ENCODE data around the gene ZNF507.

DNA sequence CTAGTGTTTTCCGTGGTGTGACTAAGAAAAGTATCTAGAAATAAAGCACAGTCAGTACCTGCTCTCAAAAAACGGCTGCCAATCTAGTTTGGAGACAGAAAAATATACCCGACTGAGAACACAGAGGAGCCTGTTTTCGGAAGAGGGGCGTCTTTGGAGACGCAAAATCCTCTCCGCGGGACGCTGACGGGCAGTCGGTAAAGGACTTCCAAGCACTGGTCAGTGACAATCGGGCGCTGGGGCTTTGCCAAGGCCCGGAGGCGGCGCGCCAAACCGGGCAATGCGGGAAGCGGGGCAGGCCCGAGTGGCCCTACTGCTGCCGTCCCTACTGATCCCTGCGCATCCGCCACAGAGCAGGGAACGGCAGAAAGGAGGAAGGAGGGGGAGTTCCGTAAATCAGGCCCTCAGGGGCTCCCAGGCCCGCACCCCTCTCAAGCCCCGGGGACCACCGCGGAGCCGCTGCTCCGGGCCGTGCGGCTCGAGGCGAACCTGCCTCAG lies 59.6 kb downstream of the ZNF507 start:
- TF ChIP-seq, protein P1, sequence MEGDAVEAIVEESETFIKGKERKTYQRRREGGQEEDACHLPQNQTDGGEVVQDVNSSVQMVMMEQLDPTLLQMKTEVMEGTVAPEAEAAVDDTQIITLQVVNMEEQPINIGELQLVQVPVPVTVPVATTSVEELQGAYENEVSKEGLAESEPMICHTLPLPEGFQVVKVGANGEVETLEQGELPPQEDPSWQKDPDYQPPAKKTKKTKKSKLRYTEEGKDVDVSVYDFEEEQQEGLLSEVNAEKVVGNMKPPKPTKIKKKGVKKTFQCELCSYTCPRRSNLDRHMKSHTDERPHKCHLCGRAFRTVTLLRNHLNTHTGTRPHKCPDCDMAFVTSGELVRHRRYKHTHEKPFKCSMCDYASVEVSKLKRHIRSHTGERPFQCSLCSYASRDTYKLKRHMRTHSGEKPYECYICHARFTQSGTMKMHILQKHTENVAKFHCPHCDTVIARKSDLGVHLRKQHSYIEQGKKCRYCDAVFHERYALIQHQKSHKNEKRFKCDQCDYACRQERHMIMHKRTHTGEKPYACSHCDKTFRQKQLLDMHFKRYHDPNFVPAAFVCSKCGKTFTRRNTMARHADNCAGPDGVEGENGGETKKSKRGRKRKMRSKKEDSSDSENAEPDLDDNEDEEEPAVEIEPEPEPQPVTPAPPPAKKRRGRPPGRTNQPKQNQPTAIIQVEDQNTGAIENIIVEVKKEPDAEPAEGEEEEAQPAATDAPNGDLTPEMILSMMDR (IDR thresholded peaks at IDR 0.05) = no peak
- TF ChIP-seq EP300 (IDR thresholded peaks at IDR 0.05) = no peak

Data from ovary (tissue), 3 donors.